HG03439 (cell line): ENCODE results near the gene MYOM3.

ENCODE experiments used
- ATAC-seq: cut with Tn5 transposase; IDR thresholded peaks from one replicate; pipeline ENCODE4 v1.9.1; 2021; ENCODE audit warnings: mild to moderate bottlenecking, moderate library complexity; ENCODE audit not compliant: unreplicated experiment

The MYOM3 gene

GRCh38 chr1:24098943-24099638 lies 12.8 kb downstream of the MYOM3 start:
- no peak for ATAC-seq

GRCh38 chr1:24098102-24098501 lies 13.8 kb downstream of the MYOM3 start:
- no peak for ATAC-seq

- no peak for ATAC-seq
These were observed 14.3 kb downstream of the MYOM3 start for GRCh38 chr1:24097663-24098062.

- no peak for ATAC-seq
These were observed 15.2 kb downstream of the MYOM3 start for GRCh38 chr1:24096739-24097103.

GRCh38 chr1:24096009-24096738 lies 15.8 kb downstream of the MYOM3 start:
- ATAC-seq: no peak

GRCh38 chr1:24095140-24095859 lies 16.6 kb downstream of the MYOM3 start:
- no peak for ATAC-seq

- no peak for ATAC-seq
These were observed 17.4 kb downstream of the MYOM3 start for GRCh38 chr1:24094554-24094953.

GRCh38 chr1:24093732-24094131 lies 18.2 kb downstream of the MYOM3 start:
- no peak for ATAC-seq

GRCh38 chr1:24092979-24093378 lies 19.0 kb downstream of the MYOM3 start:
- no peak for ATAC-seq

- ATAC-seq: no peak
These were observed 19.9 kb downstream of the MYOM3 start for GRCh38 chr1:24091971-24092482.

- no peak for ATAC-seq
These were observed 21.2 kb downstream of the MYOM3 start for GRCh38 chr1:24090736-24091135.

GRCh38 chr1:24089743-24090555 lies 22.0 kb downstream of the MYOM3 start:
- no peak for ATAC-seq

- ATAC-seq: no peak
These were observed 22.8 kb downstream of the MYOM3 start for GRCh38 chr1:24089027-24089742.

- no peak for ATAC-seq
These were observed 25.5 kb downstream of the MYOM3 start for GRCh38 chr1:24086466-24086865.

GRCh38 chr1:24085546-24085945 lies 26.4 kb downstream of the MYOM3 start:
- no peak for ATAC-seq

- no peak for ATAC-seq
These were observed 26.9 kb downstream of the MYOM3 start for GRCh38 chr1:24085007-24085406.

- ATAC-seq: no peak
These were observed 27.9 kb downstream of the MYOM3 start for GRCh38 chr1:24084050-24084449.

- ATAC-seq: no peak
These were observed 29.6 kb downstream of the MYOM3 start for GRCh38 chr1:24082372-24082771.

GRCh38 chr1:24081190-24081589 lies 30.7 kb downstream of the MYOM3 start:
- ATAC-seq: no peak

GRCh38 chr1:24080131-24080530 lies 31.8 kb downstream of the MYOM3 start:
- no peak for ATAC-seq
